SW480 (cell line): ENCODE results near the gene PHF21B.

ENCODE experiments used
- DNase-seq: peaks from one replicate; pipeline ENCODE4 v3.0.0-alpha.2; 2016; ENCODE audit warnings: low spot score

Gene PHF21B

GRCh38 chr22:44956840-44957767 lies 52.7 kb downstream of the PHF21B start:
- no peak for DNase-seq

DNA sequence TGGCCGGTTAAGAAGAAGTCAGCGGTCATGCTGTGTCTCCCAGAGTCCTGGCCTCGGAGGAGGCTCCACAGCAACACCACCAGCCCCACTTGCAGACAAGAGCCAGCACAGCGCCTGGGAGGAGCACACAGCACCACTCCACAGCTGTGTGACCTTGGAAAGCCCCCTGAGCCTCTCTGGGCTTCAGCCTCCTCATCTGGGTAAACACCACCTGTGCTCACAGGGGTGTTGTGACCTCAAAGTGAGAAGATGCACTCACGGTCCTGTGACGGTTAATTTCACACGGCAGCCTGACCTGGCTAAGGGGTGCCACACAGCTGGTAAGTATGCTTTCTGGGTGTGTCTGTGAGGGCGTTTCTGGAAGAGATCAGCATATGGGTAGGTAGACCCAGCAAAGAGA lies 54.7 kb downstream of the PHF21B start:
- DNase-seq = no peak

- no peak for DNase-seq
These were observed 55.7 kb downstream of the PHF21B start for GRCh38 chr22:44954149-44954548.

- no peak for DNase-seq
These were observed 56.7 kb downstream of the PHF21B start for GRCh38 chr22:44952863-44953746.

GRCh38 chr22:44951510-44951816 lies 58.3 kb downstream of the PHF21B start:
- no peak for DNase-seq

DNA sequence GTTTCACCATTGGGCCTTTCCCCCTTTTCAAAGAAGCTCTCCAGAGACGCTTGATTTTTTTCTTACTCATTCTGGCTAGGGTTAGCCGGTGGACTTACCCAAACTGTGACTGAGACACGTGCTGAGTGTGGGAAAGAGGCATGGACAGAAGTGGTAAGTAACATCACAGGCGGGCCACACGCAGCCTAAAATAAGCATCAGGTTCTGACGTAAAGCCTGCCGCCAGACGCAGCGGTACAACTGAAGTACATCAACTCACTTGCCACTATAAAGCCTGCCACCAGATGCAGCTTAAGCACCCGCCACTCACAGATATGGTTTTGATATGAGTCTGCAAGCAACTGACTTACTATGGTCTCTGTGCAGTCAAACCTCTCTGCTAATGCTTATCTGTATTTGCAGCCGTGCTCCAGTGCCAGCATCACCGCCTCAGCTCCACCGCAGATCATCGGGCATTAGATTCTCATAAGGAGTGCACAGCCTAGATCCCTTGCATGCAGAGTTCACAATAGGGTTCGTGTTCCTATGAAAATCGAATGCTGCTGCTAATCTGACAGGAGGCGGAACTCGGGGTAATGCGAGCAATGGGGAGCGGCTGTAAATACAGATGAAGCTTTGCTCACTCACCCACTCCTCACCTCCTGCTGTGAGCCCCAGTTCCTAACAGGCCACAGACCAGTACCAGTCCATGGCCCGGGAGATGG lies 58.8 kb downstream of the PHF21B start:
- no peak for DNase-seq

DNA sequence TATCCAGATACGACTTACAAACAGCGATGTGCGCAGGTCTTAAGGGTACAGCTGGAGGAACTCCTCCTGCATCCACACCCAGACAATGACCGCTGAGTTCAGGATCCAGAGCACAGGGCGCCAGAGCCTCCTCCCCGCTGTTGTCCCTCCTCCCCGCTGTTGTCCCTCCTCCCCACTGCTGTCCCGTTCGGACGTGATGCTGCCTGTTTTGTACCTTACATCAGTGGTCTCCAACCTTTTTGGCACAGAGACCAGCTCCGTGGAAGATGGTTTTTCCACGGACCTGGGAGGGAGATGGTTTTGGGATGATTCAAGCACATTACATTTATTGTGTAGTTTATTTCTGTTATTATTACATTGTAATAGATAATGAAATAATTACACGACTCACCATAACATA lies 62.0 kb downstream of the PHF21B start:
- no peak for DNase-seq

GRCh38 chr22:44947049-44947448 lies 62.8 kb downstream of the PHF21B start:
- no peak for DNase-seq

GRCh38 chr22:44944883-44945601 lies 64.8 kb downstream of the PHF21B start:
- no peak for DNase-seq

GRCh38 chr22:44943701-44944324 lies 66.0 kb downstream of the PHF21B start:
- no peak for DNase-seq

DNA sequence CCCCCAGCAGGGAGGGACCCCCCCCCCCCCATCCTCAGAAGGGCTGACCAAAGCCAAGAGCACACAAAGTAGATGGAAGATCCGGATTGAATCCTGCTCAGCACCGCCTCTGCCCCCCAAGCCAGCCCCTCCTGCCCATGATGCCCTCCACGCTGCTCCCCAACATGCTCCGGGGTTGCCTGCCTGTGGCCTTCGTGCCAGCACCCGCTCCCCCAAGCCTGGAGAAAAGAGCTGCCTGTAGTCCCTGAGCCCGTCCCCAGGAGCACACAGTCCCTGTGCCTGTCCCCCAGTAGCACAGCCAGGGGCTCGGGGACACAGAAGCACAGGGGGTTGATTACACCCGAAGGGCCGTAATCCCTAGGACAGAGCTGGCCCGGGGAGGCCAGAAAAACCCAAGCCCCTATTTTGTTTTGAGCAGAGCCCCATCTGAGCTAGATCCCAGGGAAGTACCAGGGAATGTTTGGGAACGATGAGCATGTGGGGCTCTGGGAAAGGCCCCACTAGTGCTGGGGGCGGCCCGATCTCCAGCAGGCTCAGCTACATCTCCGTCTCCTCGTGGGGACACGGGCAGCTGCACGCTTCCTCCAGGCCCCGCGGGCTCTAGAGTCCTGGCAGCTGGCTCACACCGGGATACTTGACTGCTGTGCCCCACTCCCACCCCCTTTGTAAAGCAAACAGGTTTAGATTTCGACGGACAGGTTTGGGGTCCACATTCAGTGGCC lies 66.7 kb downstream of the PHF21B start:
- no peak for DNase-seq

- DNase-seq = no peak
These were observed 67.7 kb downstream of the PHF21B start for GRCh38 chr22:44942056-44942455.

DNA sequence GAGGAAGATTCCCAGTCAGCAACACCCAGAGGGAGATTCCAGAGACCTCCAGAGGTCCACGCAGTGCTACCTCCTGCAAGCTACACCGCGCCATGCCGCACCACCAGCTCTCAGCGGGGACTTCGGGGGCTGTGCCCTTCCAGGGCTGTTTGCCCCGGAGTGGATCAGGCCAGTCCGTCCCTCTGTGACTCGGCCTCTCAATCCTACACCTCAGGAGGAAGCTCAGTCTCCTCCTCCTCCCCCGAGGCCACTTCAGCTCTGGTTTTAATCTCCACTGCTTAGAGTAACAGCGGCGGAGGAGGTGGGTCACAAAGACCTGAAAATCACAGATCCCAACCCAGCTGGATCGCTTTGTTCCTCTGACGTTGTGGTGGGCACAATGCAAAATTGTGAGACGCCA lies 68.6 kb downstream of the PHF21B start:
- no peak for DNase-seq

DNA sequence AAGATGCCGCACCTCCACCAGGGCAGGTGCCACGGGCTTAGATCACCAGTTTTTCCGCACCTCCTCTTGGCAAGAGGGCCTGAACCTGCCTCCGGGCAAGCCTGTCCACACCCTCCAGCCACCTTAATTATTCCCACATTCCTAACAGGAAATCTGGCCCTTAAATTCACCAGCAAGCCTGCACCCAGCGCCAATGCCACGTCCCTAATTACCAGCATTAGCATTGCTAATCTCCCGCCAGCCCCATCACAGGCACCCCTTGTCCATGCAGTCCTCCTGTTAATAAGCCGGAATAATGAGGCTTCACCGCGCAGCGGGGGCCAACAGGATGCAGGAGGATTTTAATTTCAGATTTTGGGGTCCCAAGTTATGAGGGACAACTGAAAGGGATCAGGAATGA lies 69.7 kb downstream of the PHF21B start:
- DNase-seq = no peak

GRCh38 chr22:44939451-44939850 lies 70.4 kb downstream of the PHF21B start:
- no peak for DNase-seq

GRCh38 chr22:44938886-44939285 lies 70.9 kb downstream of the PHF21B start:
- DNase-seq = no peak

- no peak for DNase-seq
These were observed 72.6 kb downstream of the PHF21B start for GRCh38 chr22:44937216-44937615.

DNA sequence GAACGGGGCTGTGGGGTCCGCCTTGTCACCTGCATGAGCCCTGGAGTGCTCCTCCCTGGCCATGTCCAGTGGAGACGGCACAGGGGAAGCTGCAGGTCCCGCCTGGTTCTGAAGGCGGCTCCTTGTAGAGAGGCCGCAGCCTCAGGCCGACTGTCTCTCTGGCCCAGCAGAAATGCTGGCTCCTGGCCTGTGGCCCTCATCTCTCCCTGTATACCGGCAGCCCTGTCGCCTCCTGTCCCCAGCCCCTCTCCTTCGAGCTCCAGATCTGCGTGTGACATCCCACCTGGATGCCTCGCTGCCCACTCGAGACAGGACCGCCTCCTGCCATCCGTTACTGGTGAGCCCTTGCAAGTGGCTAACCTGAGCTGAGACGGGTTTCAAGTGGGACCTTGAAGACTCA lies 73.6 kb downstream of the PHF21B start:
- DNase-seq = no peak

DNA sequence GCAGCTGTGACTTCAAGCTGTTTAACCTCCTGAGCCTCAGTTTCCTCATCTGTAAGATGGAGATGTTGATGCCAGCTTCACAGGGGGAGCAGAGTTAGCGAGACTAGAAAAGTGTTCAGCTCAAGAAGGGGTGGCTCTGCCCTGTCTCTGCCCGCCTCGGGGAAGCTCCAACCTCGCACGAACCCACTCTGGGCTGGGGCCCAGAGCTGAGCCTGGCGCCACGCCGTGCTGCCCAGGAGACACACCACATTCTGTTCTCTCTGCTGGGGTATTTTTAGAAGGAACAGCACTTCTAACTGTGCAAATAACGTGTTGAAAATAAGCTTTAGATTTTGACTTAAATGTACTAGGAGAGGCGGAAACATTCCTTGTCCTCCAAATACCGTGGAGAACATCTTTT lies 74.1 kb downstream of the PHF21B start:
- no peak for DNase-seq

DNA sequence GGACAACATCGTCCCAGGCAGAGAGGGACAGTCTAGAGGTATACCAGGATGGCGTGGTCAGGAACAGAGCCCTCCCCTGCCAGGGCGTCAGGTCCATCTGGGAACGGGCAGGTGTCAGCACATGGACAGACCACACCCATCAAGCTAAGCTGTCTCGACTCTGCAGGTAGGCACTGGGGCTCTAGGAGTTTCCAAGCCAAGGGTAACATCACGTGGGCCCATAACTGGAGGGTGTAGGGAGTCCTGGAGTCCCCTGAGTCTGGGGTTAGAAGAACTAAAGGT lies 75.4 kb downstream of the PHF21B start:
- DNase-seq = no peak
